ENCODE data around the gene TNS1. TPM values are rescaled to one million over a fixed set of nuclear protein-coding genes. Genes with fewer than 3 reads are reported as not detected.

Gene TNS1
- polyA plus RNA-seq, 1 of the 3 experiments (the other 2 are of a cell fraction) = 12.1 TPM

DNA sequence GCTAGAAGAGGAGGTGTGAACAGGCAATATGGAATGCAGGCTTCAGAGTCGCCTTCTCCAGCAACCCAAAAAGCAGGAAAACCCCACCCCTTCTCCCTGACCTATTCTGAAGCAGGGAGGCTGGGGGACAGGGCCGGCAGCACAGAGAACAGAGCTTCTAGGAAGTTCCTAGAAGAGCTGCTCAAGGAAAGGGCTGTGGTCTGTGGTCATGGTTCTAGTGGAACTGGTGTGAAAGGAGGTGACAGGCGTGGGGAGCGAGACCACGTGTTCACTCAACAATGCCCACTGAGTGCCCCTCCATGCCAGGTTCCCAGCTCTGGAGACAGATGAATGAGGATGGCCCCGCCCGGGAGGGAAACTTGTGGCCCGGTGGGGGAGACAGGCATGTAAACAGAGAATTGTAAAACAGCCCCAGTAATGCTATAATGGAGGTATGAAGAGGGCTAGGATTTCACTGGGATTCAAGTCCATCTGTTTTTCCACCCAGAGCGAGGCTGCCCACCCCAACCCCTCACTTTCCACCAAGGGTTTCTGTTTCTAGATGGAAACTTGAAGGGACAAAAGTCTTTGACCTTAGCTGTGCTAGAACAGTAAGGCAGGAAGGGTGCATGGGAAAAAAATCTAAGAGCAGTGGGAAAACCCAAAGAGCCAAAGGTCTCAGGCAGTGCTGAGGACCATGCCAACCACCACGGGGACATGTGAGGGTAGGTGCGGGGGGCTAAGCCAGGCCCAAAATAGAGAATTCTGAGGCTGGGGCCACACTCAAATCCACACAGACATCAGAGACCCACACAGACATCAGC is 71.8 kb downstream of the TNS1 start:
- H3K4me1 ChIP-seq (ENCODE audit: control insufficient read depth in 1 of 2, insufficient read depth in 2 of 2, low read depth in 1 of 2, low read length in 1 of 2) = peaks cover 59 to 81% of the 10 kb centered on the region in 2 experiments
- no peak overlapping the region for H3K4me3 ChIP-seq (ENCODE audit: low read depth in 2 of 2, low read length in 1 of 2)
- peaks cover 94% of the 10 kb centered on the region for H3K79me2 ChIP-seq (ENCODE audit: insufficient read depth)
- H3K9ac ChIP-seq = no peak overlapping the region
- no peak overlapping the region for H2AFZ ChIP-seq (ENCODE audit: low read depth)
- ChIA-PET POLR2A (interaction anchor here (1.0 to 3.9 kb wide), 3 partner anchors 10 to 84 kb away, joined by 3 to 28 read pairs (median 3); no protein-coding TSS in a partner anchor), CTCF (interaction anchor here (0.7 to 14.7 kb wide), 11 partner anchors 7 to 146 kb away, joined by 3 to 129 read pairs (median 10); no protein-coding TSS in a partner anchor)
- no peak overlapping the region; a peak in 1 of 4 replicates for H3K27ac ChIP-seq (ENCODE audit: low read depth in 2 of 2, low read length in 1 of 2)
- H3K36me3 ChIP-seq (replicated peaks in 1 of 2; ENCODE audit: control insufficient read depth in 1 of 2, insufficient read depth in 2 of 2, low read length in 1 of 2) = peaks cover 0 to 8% of the 10 kb centered on the region in 2 experiments
- H3K27me3 ChIP-seq (ENCODE audit: insufficient read depth) = no peaks in the 10 kb centered on the region
- no peak overlapping the region for H3K4me2 ChIP-seq
- H4K20me1 ChIP-seq (ENCODE audit: insufficient read depth) = peaks cover 40% of the 10 kb centered on the region; the same call in 1 of the 2 replicates
- peaks cover 22% of the 10 kb centered on the region for H3F3A ChIP-seq (replicated peaks; ENCODE audit: insufficient read depth)
- no peaks in the 10 kb centered on the region for H3K9me3 ChIP-seq
- no peak for TF ChIP-seq GABPA (IDR thresholded peaks at IDR 0.05; ENCODE audit: low read depth)
- TF ChIP-seq, protein P1, sequence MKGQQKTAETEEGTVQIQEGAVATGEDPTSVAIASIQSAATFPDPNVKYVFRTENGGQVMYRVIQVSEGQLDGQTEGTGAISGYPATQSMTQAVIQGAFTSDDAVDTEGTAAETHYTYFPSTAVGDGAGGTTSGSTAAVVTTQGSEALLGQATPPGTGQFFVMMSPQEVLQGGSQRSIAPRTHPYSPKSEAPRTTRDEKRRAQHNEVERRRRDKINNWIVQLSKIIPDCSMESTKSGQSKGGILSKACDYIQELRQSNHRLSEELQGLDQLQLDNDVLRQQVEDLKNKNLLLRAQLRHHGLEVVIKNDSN (IDR thresholded peaks at IDR 0.05; ENCODE audit: borderline replicate concordance, low read depth) = no peak
- TF ChIP-seq GATA2 (CRISPR knock-in tag; IDR thresholded peaks at IDR 0.05) = no peak
- TF ChIP-seq, protein P2, sequence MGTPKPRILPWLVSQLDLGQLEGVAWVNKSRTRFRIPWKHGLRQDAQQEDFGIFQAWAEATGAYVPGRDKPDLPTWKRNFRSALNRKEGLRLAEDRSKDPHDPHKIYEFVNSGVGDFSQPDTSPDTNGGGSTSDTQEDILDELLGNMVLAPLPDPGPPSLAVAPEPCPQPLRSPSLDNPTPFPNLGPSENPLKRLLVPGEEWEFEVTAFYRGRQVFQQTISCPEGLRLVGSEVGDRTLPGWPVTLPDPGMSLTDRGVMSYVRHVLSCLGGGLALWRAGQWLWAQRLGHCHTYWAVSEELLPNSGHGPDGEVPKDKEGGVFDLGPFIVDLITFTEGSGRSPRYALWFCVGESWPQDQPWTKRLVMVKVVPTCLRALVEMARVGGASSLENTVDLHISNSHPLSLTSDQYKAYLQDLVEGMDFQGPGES (IDR thresholded peaks at IDR 0.05; ENCODE audit: low read depth, low read length) = no peak
- no peak for TF ChIP-seq FOXJ3 (CRISPR knock-in tag; IDR thresholded peaks at IDR 0.05)
- no peak for TF ChIP-seq SIN3A (IDR thresholded peaks at IDR 0.05; ENCODE audit: borderline replicate concordance, low read depth, low read length)
- TF ChIP-seq, protein P3, sequence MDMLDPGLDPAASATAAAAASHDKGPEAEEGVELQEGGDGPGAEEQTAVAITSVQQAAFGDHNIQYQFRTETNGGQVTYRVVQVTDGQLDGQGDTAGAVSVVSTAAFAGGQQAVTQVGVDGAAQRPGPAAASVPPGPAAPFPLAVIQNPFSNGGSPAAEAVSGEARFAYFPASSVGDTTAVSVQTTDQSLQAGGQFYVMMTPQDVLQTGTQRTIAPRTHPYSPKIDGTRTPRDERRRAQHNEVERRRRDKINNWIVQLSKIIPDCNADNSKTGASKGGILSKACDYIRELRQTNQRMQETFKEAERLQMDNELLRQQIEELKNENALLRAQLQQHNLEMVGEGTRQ (IDR thresholded peaks at IDR 0.05; ENCODE audit: borderline replicate concordance, low read depth, low read length) = no peak
- TF ChIP-seq POLR2AphosphoS5 (IDR thresholded peaks at IDR 0.05; ENCODE audit: low read depth, low read length) = no peak
- no peak for TF ChIP-seq RXRA (IDR thresholded peaks at IDR 0.05; ENCODE audit: borderline replicate concordance, low read depth)
- TF ChIP-seq RAD21 (IDR thresholded peaks at IDR 0.05; ENCODE audit: low read length) = no peak
- TF ChIP-seq TEAD4 (IDR thresholded peaks at IDR 0.05; ENCODE audit: borderline replicate concordance, insufficient read depth) = no peak
- TF ChIP-seq RCOR1 (IDR thresholded peaks at IDR 0.05; ENCODE audit: low read length) = no peak
- no peak for TF ChIP-seq EZH2phosphoT487 (IDR thresholded peaks at IDR 0.05; ENCODE audit: borderline replicate concordance, low read depth)
- no peak for TF ChIP-seq FOXM1 (IDR thresholded peaks at IDR 0.05; ENCODE audit: low read depth)
- TF ChIP-seq, protein P4, sequence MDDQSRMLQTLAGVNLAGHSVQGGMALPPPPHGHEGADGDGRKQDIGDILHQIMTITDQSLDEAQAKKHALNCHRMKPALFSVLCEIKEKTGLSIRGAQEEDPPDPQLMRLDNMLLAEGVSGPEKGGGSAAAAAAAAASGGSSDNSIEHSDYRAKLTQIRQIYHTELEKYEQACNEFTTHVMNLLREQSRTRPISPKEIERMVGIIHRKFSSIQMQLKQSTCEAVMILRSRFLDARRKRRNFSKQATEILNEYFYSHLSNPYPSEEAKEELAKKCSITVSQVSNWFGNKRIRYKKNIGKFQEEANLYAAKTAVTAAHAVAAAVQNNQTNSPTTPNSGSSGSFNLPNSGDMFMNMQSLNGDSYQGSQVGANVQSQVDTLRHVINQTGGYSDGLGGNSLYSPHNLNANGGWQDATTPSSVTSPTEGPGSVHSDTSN (IDR thresholded peaks at IDR 0.05) = no peak
- no peak for TF ChIP-seq TCF12 (IDR thresholded peaks at IDR 0.05)
- no peak for TF ChIP-seq TAF1 (IDR thresholded peaks at IDR 0.05; ENCODE audit: borderline replicate concordance, low read depth, low read length)
- TF ChIP-seq EP300 (IDR thresholded peaks at IDR 0.05; ENCODE audit: borderline replicate concordance in 1 of 2, low read depth in 1 of 2, low read length in 1 of 2) = no peak
- TF ChIP-seq, protein P5, sequence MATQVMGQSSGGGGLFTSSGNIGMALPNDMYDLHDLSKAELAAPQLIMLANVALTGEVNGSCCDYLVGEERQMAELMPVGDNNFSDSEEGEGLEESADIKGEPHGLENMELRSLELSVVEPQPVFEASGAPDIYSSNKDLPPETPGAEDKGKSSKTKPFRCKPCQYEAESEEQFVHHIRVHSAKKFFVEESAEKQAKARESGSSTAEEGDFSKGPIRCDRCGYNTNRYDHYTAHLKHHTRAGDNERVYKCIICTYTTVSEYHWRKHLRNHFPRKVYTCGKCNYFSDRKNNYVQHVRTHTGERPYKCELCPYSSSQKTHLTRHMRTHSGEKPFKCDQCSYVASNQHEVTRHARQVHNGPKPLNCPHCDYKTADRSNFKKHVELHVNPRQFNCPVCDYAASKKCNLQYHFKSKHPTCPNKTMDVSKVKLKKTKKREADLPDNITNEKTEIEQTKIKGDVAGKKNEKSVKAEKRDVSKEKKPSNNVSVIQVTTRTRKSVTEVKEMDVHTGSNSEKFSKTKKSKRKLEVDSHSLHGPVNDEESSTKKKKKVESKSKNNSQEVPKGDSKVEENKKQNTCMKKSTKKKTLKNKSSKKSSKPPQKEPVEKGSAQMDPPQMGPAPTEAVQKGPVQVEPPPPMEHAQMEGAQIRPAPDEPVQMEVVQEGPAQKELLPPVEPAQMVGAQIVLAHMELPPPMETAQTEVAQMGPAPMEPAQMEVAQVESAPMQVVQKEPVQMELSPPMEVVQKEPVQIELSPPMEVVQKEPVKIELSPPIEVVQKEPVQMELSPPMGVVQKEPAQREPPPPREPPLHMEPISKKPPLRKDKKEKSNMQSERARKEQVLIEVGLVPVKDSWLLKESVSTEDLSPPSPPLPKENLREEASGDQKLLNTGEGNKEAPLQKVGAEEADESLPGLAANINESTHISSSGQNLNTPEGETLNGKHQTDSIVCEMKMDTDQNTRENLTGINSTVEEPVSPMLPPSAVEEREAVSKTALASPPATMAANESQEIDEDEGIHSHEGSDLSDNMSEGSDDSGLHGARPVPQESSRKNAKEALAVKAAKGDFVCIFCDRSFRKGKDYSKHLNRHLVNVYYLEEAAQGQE (IDR thresholded peaks at IDR 0.05; ENCODE audit: low read depth, low read length) = no peak
- TF ChIP-seq, protein P6, sequence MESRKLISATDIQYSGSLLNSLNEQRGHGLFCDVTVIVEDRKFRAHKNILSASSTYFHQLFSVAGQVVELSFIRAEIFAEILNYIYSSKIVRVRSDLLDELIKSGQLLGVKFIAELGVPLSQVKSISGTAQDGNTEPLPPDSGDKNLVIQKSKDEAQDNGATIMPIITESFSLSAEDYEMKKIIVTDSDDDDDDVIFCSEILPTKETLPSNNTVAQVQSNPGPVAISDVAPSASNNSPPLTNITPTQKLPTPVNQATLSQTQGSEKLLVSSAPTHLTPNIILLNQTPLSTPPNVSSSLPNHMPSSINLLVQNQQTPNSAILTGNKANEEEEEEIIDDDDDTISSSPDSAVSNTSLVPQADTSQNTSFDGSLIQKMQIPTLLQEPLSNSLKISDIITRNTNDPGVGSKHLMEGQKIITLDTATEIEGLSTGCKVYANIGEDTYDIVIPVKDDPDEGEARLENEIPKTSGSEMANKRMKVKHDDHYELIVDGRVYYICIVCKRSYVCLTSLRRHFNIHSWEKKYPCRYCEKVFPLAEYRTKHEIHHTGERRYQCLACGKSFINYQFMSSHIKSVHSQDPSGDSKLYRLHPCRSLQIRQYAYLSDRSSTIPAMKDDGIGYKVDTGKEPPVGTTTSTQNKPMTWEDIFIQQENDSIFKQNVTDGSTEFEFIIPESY (IDR thresholded peaks at IDR 0.05; ENCODE audit: borderline replicate concordance, low read depth) = no peak
- H3K9me2 ChIP-seq = no peaks in the 10 kb centered on the region
- WGBS (ENCODE audit: low lambda C conversion rate) = 96% methylated on average over 11 of the region's 11 CpGs
- DNase-seq = no peak
